ENCODE data around the gene CLPTM1L.

Gene CLPTM1L

GRCh38 chr5:1337489-1338195 lies 7.3 kb downstream of the CLPTM1L start:
- no peak for TF ChIP-seq CTCF (IDR thresholded peaks at IDR 0.05)
- Histone ChIP-seq H3K27ac (no peak overlapping the region), H3K36me3 (ENCODE audit: control insufficient read depth, insufficient read depth, low read length) (no peaks in the 10 kb centered on the region)

DNA sequence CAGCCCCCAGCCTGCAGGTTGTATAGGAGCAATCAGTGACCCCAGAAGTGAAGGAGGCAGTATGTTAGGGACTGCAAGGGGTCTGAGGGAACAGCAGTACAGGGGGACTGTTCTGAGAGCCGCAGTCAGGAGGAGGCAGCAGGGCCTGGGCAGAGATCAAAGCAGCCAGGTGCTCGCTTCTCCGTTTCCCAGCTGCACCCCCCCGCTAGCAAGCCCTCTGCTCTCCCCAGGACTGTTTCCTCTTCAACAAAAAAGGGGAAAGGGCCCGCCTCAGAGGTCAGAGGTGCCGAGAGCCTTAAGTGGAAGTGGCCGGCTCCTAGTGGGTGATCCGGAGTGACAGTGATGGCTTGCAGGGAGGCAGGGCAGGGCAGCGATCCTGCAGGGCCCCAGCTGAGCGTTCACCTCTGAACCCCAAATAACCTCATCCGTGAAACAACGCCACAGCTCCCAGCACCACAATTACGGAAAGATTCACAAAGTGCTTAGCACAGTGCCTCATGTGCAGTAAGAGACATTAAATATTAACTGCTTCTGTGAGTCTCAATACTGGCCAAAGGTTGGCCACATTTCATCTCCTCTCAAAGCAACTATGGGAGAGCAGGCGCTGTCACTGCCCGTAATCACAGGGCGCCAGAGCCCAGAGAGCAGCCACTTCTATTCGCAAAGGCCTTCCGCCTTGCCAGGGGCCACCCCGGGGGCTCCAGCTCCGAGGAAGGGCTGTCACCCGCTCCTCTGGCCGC lies 8.0 kb downstream of the CLPTM1L start:
- Histone ChIP-seq H3K36me3 (ENCODE audit: control insufficient read depth, insufficient read depth, low read length) (no peaks in the 10 kb centered on the region), H3K27ac (no peak overlapping the region), H3K4me2 (ENCODE audit: low read length) (no peak overlapping the region), H2AFZ (no peak overlapping the region), H3K4me1 (no peaks in the 10 kb centered on the region), H3K4me3 (ENCODE audit: low read depth, low read length) (no peak overlapping the region), H3K27me3 (ENCODE audit: control insufficient read depth, insufficient read depth, low read length) (no peaks in the 10 kb centered on the region), H3K9me3 (ENCODE audit: control insufficient read depth, low read length) (no peaks in the 10 kb centered on the region), H3K9ac (no peak overlapping the region), H3K79me2 (peaks cover 2% of the 10 kb centered on the region)
- TF ChIP-seq CTCF (IDR thresholded peaks at IDR 0.05): no peak

More at GRCh38 chr5:1337489-1338195, 7.3 kb downstream of the CLPTM1L start:
- Histone ChIP-seq H3K4me1 (no peaks in the 10 kb centered on the region), H3K79me2 (peaks cover 2% of the 10 kb centered on the region), H3K9ac (no peak overlapping the region), H3K9me3 (ENCODE audit: control insufficient read depth, low read length) (no peaks in the 10 kb centered on the region), H2AFZ (no peak overlapping the region), H3K4me2 (ENCODE audit: low read length) (no peak overlapping the region), H3K27me3 (ENCODE audit: control insufficient read depth, insufficient read depth, low read length) (no peaks in the 10 kb centered on the region), H3K4me3 (ENCODE audit: low read depth, low read length) (no peak overlapping the region)

DNA sequence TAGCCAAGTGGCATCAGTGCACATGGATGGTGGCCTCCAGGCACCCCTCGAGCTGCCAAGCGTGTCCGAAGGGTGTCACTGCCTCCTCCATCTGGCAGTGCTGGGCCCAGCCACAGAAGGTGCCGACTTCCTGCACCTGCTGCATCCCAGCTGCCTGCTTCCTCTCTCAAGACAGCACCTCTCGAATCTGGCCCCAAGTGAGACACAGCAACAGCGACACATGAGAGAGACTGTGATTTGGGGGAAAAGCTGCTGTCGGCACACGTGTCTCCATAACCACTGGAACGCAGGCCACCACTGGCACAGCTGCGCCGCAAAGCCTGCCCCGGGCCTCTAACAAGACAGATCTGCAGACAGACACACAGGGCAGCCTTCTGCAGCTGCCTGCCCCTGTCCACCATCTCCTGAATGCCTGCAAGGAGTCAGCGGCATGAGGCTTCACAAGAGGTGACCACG lies 8.8 kb downstream of the CLPTM1L start:
- H3K4me1 ChIP-seq: no peaks in the 10 kb centered on the region
- H3K4me3 ChIP-seq (ENCODE audit: low read depth, low read length): no peak overlapping the region
- no peak for TF ChIP-seq CTCF (IDR thresholded peaks at IDR 0.05)
- no peak overlapping the region for H3K4me2 ChIP-seq (ENCODE audit: low read length)
- H3K79me2 ChIP-seq: peaks cover 2% of the 10 kb centered on the region
- H3K9me3 ChIP-seq (ENCODE audit: control insufficient read depth, low read length): no peaks in the 10 kb centered on the region
- H3K36me3 ChIP-seq (ENCODE audit: control insufficient read depth, insufficient read depth, low read length): no peaks in the 10 kb centered on the region
- no peak overlapping the region for H2AFZ ChIP-seq
- no peak overlapping the region for H3K9ac ChIP-seq
- no peak overlapping the region for H3K27ac ChIP-seq
- no peaks in the 10 kb centered on the region for H3K27me3 ChIP-seq (ENCODE audit: control insufficient read depth, insufficient read depth, low read length)

- H3K36me3 ChIP-seq (ENCODE audit: control insufficient read depth, insufficient read depth, low read length): no peaks in the 10 kb centered on the region
- H3K4me1 ChIP-seq: no peaks in the 10 kb centered on the region
These were observed 9.3 kb downstream of the CLPTM1L start for GRCh38 chr5:1335540-1336095.

More at GRCh38 chr5:1335540-1336095, 9.3 kb downstream of the CLPTM1L start:
- Histone ChIP-seq H3K27me3 (ENCODE audit: control insufficient read depth, insufficient read depth, low read length) (no peaks in the 10 kb centered on the region), H3K9ac (no peak overlapping the region), H3K4me2 (ENCODE audit: low read length) (no peak overlapping the region), H3K27ac (no peak overlapping the region), H3K9me3 (ENCODE audit: control insufficient read depth, low read length) (no peaks in the 10 kb centered on the region), H3K79me2 (peaks cover 2% of the 10 kb centered on the region), H3K4me3 (ENCODE audit: low read depth, low read length) (no peak overlapping the region), H2AFZ (no peak overlapping the region)
- TF ChIP-seq CTCF (IDR thresholded peaks at IDR 0.05): no peak

Data from parathyroid adenoma (tissue), 2 donors.